Measurements from ENCODE around the gene MSH2.

MSH2 gene

DNA sequence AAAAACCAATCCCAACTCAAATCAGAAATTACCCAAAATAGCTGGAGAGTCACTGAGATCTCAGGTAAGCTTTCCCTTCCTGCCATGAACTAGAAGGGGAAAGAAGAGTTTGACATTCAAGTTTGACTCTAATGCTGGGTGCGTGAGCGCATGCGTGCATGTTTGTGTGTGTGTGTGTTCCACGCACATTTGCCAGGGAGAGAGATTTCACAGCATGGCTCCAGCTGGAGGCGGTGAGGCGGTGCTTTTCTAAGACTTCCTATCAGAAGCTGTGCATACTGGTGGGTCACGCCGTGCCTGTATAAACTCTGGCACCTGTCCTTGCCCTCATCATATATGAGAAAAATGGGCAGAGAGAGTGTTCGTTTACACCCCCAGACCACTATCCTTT is 116.2 kb downstream of the MSH2 start:
- in situ Hi-C loops (cut with MboI; ENCODE audit: low pct_unique_long_range_greater_than_20kb, low sequenced_read_pairs, unreplicated experiment): no loop called here
- no peak for DNase-seq (ENCODE audit: low spot score)
- TF ChIP-seq, protein P1, sequence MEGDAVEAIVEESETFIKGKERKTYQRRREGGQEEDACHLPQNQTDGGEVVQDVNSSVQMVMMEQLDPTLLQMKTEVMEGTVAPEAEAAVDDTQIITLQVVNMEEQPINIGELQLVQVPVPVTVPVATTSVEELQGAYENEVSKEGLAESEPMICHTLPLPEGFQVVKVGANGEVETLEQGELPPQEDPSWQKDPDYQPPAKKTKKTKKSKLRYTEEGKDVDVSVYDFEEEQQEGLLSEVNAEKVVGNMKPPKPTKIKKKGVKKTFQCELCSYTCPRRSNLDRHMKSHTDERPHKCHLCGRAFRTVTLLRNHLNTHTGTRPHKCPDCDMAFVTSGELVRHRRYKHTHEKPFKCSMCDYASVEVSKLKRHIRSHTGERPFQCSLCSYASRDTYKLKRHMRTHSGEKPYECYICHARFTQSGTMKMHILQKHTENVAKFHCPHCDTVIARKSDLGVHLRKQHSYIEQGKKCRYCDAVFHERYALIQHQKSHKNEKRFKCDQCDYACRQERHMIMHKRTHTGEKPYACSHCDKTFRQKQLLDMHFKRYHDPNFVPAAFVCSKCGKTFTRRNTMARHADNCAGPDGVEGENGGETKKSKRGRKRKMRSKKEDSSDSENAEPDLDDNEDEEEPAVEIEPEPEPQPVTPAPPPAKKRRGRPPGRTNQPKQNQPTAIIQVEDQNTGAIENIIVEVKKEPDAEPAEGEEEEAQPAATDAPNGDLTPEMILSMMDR (IDR thresholded peaks at IDR 0.05; ENCODE audit: extremely low read depth, insufficient read depth, missing control alignments): no peak

- no peak for DNase-seq (ENCODE audit: low spot score)
- TF ChIP-seq, protein P1 (IDR thresholded peaks at IDR 0.05; ENCODE audit: extremely low read depth, insufficient read depth, missing control alignments): no peak
- in situ Hi-C loops (cut with MboI; ENCODE audit: low pct_unique_long_range_greater_than_20kb, low sequenced_read_pairs, unreplicated experiment): no loop called here
Observed at GRCh38 chr2:47519604-47520301, 116.8 kb downstream of the MSH2 start.

- in situ Hi-C loops (cut with MboI; ENCODE audit: low pct_unique_long_range_greater_than_20kb, low sequenced_read_pairs, unreplicated experiment): no loop called here
- peak; percentile 35 for DNase-seq (ENCODE audit: low spot score)
- TF ChIP-seq, protein P1 (IDR thresholded peaks at IDR 0.05; ENCODE audit: extremely low read depth, insufficient read depth, missing control alignments): no peak
Observed at GRCh38 chr2:47520302-47520630, 117.3 kb downstream of the MSH2 start.

DNA sequence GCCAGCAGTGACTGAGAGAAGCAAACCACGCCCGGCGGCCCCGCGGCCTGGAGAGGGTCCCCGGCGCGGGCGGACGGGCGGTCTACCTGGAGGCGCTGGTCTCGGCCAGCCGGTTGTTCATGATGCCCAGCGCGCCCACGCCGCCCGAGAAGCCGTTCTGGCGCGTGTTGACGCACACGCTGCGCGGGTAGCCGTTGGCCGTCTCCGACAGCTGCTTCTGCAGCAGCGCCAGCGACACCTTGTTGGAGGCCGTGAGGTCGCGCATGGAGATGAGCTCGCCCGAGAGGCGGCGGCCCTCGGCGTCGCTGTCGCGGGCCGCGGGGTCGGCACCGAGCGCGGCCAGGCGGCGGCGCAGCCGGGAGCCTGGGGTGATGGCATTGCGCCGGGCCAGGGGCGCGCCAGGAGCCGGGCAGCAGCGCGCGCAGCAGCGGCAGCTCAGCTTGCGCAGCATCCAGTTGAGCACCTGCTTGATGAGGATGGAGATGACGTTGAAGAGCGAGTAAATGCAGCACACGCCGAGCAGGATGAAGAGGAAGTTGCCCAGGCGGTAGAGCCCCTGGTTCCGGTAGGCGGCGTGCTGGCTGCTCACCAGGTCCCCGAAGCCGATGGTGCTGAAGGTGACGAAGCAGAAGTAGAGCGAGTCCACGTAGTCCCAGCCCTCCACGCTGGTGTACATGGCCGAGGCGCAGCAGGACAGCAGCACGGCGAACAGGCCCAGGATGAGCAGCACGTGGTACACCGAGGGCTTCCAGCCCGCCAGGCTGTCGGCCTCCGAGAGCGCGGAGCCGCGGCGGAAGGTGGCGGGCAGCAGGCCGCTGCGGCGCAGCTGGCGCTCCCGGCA is 118.1 kb downstream of the MSH2 start:
- in situ Hi-C loops (cut with MboI; ENCODE audit: low pct_unique_long_range_greater_than_20kb, low sequenced_read_pairs, unreplicated experiment): no loop called here
- TF ChIP-seq, protein P1 (IDR thresholded peaks at IDR 0.05; ENCODE audit: extremely low read depth, insufficient read depth, missing control alignments): peak; percentile 56
- DNase-seq (ENCODE audit: low spot score): peak; percentile 91

- DNase-seq (ENCODE audit: low spot score): peak; percentile 39
- in situ Hi-C loops (cut with MboI; ENCODE audit: low pct_unique_long_range_greater_than_20kb, low sequenced_read_pairs, unreplicated experiment): no loop called here
- TF ChIP-seq, protein P1 (IDR thresholded peaks at IDR 0.05; ENCODE audit: extremely low read depth, insufficient read depth, missing control alignments): no peak
Observed at GRCh38 chr2:47521666-47522285, 118.8 kb downstream of the MSH2 start.

DNA sequence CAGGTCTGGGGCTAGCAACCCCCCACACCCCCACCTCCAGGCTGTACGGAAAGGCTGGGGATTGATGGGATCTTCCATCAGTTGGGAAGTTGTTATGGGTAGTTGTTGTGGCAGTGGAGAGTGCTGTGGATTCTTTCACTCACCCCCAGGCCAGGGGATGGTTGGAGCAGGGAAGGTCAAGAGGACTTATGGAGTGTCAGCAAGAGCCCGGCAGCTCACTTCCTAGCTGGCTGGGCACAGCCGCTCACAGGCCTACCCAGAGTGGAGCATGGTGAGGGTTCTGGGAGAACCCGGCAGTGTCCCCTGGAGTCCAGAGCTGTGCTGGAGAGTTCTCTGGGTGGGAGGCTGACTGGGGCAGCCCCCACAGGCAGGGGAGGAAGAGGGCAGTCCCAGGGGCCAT is 122.2 kb downstream of the MSH2 start:
- TF ChIP-seq, protein P1 (IDR thresholded peaks at IDR 0.05; ENCODE audit: extremely low read depth, insufficient read depth, missing control alignments): no peak
- in situ Hi-C loops (cut with MboI; ENCODE audit: low pct_unique_long_range_greater_than_20kb, low sequenced_read_pairs, unreplicated experiment): no loop called here
- no peak for DNase-seq (ENCODE audit: low spot score)
